Activated T-cell treated with anti-CD3 and anti-CD28 coated beads, Interleukin-2, amount 50 U/mL, for 48 hours (primary cell): ENCODE results near the gene ASPG.

Experiments
- DNase-seq, 2 experiments: peaks; one replicate each; pipeline ENCODE4 v3.0.0-alpha.2; 2020

ASPG gene

DNA sequence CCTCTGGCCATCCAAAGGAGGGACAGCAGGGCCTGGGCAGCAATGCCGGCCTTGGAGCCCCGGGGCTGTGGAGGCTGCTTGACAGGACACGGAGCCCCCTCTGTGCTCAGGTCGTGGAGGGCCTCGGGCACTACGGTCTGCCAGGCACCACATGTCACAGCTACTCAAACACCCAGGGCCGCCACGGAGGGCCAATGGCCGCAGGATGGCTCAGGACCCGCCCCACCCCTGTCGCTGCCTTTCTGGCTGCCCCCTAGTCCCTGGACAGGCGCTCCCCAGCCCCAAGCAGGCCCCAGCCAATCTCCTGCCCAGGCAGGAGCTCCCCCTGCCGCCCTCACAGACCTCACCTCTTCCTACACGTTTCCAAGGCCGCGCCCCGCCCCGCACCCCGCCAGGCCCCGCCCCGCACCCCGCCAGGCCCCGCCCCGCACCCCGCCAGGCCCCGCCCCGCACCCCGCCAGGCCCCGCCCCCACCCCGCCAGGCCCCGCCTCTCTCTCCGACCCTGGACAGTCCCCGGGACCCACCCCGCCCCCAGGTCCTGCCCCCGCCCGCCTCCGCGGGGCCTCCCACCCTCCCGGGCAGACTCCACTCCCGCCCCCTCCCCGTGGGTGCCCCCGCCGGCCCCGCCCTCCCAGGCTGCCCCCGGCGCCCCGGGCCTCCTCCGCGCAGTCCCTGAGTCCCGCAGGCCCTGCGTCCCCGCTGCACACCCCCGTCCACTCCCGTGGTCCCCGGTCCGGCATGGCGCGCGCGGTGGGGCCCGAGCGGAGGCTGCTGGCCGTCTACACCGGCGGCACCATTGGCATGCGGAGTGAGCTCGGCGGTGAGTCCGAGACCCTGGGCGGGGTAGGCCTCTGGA is at the start of gene ASPG:
ASPG (plus strand) TSS at position 669 of the 857 bp plus-strand sequence; CDS start at position 740, 71 bp downstream.
- no peak for DNase-seq

DNA sequence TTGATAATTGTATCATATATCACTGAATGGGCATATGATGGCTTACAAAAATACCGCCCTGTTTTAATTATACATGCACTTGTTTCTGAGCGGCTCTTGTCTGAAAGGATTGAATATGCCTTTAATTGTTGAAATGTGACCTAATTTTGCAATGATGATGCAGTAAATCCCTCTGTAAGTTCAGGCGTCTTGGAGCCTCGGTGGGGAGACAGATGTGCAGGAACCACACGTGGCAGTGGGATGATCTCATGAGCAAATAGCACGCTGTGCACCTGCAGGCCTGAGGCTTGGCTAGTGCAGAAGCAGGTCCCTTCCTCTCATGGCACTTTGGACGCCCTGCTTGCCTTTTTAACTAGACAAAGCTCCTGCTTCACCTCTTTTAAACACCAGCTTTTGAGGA is 49.3 kb upstream of the ASPG start:
- DNase-seq, result no peak

- DNase-seq, result no peak
These were observed 48.4 kb upstream of the ASPG start for GRCh38 chr14:104037074-104037473.

- DNase-seq, result no peak
These were observed 47.6 kb upstream of the ASPG start for GRCh38 chr14:104037903-104038302.

DNA sequence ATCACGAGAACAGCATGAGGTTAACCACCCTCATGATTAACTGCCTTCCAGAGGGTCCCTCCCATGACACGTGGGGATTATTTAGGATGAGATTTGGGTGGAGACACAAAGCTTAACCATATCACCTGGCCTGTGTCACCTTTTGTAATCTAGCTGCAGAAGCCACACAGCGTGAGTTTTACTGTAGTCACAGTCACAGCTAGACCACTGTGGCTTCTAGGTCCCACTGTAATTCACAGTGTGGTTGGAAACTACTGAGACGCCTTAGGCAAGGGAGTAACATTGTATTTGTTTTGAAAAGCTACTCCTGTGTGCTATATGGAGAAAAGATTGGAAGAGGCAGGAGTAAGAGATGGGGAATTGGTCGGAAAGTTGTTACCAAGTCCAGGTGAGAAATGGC is 46.3 kb upstream of the ASPG start:
- DNase-seq, result no peak

DNA sequence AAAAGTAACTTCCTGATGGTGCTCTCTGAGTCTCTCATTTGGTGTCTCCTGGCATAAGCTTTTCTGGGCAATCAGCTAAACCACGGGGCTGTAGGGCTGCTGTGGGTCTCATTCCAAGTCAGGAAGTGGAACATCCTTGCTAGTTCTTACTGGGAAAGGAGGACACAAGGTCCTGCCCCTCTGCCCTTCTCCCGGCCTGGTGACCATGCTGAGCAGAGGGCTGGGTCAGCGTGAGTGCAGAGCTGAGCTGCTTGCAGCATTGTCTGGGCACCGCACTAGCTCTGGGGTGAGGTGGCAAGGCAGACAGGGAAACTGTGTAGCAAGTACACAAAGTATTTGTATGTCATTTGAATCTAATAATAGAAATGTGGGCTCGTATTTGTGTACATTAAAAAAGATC is 45.0 kb upstream of the ASPG start:
- no peak for DNase-seq

DNA sequence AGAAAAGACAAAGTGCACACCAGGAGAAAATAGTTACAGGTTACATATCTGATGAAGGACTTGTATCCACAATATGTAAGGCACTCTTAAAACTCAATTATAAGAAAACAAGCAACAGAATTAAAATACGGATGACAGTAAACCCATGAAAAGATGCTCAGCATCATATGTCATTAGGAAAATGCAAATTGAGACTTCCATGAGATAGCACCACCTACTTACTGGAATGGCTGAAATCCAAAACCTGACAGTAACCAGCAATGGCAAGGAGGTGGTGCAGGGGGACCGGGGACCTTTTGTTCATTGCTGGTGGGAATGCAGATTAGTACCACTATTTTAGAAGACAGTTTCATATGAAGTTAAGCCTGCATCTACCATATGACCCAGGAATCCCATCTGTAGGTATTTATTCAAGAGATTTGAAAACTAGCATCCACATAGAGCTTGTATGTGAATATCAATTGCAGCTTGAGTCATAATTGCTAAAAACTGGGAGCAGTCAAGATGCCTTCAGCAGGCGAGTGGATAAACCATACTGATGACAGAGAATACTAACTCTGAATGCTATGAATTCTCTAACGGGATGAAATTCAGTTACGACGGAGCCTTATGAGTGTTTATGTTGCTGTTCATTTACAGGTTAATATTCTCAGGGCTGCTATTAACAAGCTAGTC is 43.9 kb upstream of the ASPG start:
- DNase-seq, result no peak

- DNase-seq, result no peak
These were observed 41.5 kb upstream of the ASPG start for GRCh38 chr14:104044016-104044415.

DNA sequence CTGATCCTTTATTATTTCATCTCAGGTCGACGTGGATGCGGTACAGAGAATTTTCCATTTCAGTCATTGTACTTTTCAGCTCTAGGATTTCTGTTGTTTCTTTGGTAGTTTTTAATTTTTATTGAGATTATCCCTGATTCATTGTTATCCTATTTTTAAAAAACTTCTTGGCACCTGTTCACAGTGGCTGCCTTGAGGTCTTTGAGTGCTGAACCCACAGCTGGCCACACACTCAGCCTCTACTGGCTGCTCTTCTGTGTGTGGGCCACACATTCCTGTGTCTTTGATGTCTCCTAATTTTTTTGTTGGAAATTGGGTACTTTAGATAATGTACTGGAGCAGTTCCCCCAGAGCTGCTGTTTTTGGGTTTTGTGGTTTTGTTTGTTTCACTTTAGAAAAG is 37.7 kb upstream of the ASPG start:
- DNase-seq, result no peak

DNA sequence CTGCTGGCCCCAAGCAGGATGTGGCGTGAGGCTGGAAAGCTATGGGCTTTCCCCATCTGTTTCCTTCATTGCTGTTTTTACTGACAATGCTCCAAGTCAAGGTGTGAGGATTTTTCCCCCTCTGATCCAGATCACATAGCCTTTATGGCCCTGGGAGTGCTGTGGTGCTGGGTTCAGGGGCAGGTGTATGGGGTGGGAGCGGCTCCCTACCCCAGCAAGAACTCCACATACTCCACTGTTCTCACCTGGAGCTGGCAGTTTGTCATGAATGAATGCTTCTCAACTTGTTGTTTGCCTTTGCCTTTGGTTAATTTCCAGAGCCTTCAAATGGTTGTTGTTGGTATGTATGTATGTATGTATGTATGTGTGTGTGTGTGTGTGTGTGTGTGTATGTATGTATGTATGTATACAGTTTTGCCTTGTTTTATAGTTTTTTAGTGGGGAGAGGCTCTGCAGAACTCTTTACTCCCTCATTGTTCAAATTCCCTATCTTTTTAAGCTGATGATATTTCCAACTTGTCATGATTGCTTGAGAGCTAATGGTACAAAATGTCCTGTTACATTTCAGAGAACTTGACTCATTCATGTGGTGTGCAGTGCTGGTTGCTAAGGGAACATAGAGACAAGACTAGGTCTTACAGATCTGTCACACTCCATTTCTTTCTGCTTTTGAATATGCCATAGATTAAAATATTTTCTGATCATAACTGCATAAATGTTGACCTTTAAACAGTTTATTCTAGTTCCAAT is 36.6 kb upstream of the ASPG start:
- no peak for DNase-seq

- DNase-seq, result no peak
These were observed 35.8 kb upstream of the ASPG start for GRCh38 chr14:104049576-104050240.

DNA sequence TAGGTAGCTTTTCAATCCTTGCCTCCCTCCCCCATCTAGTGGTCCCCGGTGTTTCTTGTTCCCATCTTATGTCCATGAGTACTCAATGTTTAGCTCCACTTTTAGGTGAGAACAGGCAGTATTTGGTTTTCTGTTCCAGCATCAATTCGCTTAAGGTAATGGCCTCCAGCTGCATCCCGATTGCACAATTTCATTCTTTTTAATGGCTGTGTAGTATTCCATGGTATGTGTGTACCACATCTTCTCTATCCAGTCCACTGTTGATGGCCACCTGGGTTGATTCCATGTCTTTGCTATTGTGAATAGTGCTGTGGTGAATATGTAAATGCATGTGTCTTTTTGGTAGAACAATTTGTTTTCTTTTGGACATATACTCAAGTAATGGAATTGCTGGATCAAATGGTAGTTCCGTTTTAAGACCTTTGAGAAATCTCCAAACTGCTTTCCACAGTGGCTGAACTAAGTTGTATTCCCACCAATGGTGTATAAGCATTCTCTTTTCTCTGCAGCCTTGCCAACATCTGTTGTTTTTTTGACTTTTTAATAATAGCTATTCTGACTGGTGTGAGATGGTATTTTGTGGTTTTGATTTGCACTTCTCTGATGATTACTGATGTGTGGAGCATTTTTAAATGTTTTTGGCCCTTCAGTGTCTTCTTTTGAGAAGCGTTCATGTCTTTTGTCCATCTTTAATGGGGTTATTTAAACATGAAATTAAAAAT is 34.2 kb upstream of the ASPG start:
- DNase-seq, result no peak

DNA sequence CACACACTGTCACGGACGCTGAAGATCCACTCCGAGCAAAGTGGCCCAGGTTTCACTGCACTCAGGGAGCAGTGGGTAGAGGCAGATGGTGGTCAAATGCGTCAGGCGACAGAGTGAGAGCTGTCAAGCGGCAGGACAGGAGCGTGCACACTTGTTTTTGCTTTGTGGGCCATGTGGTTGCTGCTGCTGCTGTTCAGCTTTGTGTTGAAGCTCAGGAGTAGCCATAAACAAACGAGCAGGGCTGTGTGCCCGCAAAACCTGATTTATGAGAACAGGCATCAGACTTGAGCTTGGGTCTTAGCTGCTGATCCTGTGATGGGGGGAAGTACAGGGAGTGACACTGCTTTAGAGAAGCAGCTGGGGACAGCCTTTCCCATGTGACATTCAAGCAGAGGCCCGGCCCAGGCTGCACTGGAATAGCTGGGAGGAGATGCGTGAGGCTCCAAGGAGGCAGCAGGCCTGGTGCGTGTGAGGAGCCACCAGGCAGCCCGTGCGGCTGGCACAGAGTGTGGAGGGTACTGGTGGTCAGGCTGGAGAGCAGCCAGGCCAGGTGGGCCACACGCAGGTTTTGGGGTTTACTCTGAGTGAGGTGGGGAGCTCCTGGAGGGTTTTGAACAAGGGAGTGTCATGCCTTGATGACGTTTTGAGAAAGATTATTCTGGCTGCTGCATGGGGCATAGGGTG is 31.1 kb upstream of the ASPG start:
- DNase-seq, result no peak

GRCh38 chr14:104062281-104062680 is 23.2 kb upstream of the ASPG start:
- DNase-seq, result no peak

GRCh38 chr14:104064003-104064402 is 21.5 kb upstream of the ASPG start:
- no peak for DNase-seq

DNA sequence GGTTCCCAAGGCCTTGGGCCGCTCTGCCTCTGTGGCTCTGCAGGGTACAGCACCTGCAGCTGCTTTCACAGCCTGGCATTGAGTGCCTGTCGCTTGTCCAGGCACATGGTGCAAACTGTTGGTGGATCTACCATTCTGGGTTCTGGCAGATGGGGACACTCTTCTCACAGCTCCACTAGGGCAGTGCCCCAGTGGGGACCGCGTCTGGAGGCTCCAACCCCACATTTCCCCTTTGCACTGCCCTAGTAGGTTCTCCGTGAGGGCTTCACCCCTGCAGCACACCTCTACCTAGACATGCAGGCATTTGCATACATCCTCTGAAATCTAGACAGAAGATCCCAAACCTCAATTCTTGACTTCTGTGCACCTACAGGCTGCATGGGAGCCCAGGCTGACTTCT is 19.2 kb upstream of the ASPG start:
- DNase-seq, result no peak

DNA sequence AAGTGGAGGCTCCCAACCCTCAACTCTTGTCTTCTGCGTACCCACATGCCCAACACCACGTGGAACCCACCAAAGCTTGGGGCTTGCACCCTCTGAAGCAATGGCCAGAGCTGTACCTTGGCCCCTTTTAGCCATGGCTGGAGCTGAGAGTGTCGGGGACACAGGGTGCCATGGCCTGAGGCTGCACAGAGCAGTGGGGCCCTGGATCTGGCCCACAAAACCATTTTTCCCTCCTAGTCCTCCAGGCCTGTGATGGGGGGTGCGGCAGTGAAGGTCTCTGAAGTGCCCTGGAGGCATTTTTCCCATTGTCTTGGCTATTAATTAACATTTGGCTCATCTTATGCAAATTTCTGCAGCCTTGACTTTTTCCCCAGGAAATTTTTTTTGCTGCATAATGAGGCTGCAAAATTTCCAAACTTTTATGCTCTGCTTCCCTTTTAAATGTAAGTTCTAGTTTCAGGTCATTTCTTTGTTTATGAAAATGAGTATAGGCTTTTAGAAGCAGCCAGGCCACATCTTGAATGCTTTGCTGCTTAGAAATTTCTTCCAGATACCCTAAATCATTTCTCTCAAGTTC is 18.7 kb upstream of the ASPG start:
- DNase-seq, result no peak

DNA sequence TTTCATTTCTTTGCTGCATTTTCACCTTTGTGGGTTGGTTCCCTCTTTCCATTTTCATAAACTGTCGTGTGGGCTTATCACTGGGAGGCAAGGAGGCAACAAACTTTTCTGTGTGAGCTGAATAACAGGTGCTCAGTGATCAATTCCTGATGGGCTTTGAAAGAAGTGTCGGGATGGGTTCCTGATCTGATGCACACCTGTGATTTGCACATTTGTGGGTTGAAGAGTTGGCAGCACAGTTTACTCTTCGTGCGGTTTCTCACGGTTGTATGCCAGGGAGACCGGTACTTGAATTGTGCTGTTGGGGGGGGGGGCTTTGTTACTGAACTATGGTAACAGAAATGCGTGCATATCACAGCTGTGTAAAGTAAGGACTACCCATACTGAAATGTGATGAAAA is 16.0 kb upstream of the ASPG start:
- DNase-seq, result no peak

- no peak for DNase-seq
These were observed 12.9 kb upstream of the ASPG start for GRCh38 chr14:104072586-104072985.

DNA sequence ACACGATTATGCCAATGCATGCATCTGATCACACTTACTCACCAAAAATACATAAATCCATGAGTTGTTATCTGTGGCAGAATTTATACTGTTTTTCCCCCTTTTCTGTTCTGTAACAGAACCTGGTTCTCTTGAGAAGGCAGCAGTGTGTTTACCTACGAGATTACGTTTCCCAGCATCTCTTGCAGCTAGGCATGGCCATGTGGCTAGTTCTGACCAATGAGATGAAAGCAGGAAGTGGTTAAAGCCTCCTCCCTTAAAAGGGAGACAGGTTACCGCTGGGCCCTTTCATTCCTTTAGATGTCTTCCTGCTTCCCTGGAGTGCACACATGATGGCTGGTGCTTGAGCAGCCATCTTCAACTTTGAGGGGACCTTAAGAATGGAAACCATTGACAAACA is 11.7 kb upstream of the ASPG start:
- no peak for DNase-seq

DNA sequence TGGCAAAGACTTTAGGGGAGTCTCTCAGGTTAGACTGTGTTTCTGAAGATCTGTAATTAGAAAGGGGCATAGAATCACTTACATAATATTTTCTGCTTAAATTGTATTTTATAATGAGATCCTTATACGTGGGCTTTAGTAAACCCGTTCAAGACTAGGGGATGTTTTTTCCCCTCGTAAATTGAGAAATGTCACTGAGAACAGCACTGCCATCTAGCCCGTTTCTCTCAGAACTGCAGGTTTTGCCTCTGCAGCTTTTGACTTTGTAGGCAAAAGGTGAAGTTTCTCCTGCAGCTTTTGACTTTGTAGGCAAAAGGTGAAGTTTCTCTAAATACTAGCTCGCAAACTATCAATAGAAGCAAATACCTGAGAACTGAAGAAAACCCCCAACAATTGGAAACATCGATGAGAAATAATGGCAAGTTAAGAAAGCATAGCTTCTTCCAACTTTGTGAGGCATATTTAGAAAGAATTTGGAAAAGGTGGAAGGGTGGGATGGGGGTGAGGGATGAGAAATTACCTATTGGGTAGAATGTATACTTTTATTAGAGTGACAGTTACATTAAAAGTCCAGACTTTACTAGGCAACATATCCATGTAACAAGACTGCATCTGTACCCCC is 9.9 kb upstream of the ASPG start:
- no peak for DNase-seq
